ENCODE data around the gene EMC10. TPM values are rescaled to one million over a fixed set of nuclear protein-coding genes. Genes with fewer than 3 reads are reported as not detected.
A peak's percentile ranks its signal among the peaks of the same experiment; 100 is the strongest.

EMC10 gene
- total RNA-seq, 1 donor from 2014 or later, result 103 TPM

DNA sequence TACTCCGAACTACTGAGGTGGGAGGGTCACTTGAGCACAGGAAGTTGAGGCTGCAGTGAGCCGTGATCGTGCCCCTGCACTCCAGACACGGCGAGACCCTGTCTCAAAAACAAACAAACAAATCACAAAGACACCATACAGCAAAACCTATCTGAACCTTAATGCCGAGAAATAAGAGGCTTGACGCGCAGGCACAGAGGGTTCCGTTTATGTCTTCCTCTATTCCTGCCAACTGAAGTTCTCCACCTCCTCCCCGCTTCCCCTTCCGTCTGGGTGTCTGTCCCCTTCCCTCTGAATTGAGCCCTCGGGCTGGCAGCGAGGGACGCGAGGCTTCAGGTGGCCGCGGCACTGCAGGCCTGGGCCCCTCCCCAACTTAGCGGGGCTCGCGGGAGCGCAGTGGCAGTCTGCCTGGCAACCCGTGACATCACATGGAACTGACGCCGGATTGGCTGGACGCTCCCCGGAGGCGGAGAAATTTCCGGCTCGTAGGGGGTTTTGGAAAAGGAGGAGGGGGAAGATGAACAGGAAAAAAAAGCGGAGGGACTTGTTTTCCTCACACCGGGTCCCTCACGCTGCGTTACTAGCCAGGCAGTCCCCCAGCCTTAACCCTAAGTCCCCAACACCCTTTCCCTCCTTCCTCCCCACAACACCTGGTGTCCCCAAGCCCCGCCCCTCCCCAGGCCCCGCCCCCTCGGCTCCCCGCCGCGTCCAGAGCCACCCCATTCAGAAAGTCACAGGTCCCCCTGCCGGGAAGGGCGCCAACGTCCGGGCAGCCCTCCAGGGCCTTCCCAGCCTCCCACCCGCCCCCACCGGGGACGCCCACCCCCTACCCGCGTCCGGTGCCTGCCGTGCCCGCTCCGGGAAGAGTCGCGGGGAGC is 44.7 kb upstream of the EMC10 start:
- intact Hi-C loops (cut with DNase I), result no loop called here
- H3K27ac ChIP-seq, result peak overlapping the region; percentile 81
- peaks cover 4% of the 10 kb centered on the region for H3K27me3 ChIP-seq
- ATAC-seq (peak; percentile 92), DNase-seq (peak; percentile 94)
- TF ChIP-seq, protein P1, sequence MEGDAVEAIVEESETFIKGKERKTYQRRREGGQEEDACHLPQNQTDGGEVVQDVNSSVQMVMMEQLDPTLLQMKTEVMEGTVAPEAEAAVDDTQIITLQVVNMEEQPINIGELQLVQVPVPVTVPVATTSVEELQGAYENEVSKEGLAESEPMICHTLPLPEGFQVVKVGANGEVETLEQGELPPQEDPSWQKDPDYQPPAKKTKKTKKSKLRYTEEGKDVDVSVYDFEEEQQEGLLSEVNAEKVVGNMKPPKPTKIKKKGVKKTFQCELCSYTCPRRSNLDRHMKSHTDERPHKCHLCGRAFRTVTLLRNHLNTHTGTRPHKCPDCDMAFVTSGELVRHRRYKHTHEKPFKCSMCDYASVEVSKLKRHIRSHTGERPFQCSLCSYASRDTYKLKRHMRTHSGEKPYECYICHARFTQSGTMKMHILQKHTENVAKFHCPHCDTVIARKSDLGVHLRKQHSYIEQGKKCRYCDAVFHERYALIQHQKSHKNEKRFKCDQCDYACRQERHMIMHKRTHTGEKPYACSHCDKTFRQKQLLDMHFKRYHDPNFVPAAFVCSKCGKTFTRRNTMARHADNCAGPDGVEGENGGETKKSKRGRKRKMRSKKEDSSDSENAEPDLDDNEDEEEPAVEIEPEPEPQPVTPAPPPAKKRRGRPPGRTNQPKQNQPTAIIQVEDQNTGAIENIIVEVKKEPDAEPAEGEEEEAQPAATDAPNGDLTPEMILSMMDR (IDR thresholded peaks at IDR 0.05), result no peak
- no peaks in the 10 kb centered on the region for H3K36me3 ChIP-seq
- peak overlapping the region; percentile 64 for H3K4me3 ChIP-seq
- peaks cover 14% of the 10 kb centered on the region for H3K4me1 ChIP-seq
- no peaks in the 10 kb centered on the region for H3K9me3 ChIP-seq

DNA sequence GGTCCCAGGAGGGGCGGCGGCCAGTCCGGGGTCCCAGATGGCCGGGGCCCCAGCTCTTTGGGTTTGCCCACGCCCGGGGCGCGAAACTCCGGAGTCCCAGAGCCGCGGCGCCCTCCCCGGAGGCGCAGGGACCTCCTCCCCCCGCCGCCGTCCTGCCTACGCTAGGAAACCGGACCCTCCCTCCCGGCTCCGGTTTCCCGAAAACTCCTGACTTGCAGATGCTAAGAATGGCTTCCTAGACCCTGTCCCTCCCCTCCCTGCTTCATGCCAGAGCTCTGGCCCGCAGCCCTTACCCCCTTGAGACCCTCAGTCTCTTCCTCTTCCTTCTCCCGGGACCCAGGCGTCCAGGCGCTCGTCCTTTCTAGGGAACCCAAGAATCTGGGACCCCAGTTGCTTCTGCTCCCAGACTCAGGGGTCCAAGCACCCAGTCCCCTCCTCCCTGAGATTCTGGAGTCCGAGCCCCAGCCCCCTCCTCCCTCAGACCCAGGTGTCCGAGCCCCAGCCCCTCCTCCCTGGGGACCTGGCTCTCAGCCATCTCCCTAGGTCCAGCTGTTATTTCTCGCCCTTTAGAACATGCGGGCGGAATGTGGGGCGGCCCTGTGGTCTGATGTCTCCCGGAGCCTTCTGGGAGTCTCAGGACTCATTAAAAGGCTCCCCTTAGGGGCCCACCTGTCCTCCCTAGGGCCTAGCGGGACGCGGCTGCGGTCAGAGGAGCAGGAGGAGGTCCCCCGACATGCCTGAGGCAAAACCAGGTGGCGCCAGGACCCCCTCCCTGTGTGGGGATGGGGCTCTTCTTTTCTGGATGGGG is 43.9 kb upstream of the EMC10 start, which contains the start of gene MYBPC2:
MYBPC2 (plus strand) TSS at position 672 of the 808 bp plus-strand sequence; CDS start at position 734, 62 bp downstream.
- intact Hi-C loops (cut with DNase I), result no loop called here
- TF ChIP-seq, protein P1 (IDR thresholded peaks at IDR 0.05), result no peak
- DNase-seq, result no peak

DNA sequence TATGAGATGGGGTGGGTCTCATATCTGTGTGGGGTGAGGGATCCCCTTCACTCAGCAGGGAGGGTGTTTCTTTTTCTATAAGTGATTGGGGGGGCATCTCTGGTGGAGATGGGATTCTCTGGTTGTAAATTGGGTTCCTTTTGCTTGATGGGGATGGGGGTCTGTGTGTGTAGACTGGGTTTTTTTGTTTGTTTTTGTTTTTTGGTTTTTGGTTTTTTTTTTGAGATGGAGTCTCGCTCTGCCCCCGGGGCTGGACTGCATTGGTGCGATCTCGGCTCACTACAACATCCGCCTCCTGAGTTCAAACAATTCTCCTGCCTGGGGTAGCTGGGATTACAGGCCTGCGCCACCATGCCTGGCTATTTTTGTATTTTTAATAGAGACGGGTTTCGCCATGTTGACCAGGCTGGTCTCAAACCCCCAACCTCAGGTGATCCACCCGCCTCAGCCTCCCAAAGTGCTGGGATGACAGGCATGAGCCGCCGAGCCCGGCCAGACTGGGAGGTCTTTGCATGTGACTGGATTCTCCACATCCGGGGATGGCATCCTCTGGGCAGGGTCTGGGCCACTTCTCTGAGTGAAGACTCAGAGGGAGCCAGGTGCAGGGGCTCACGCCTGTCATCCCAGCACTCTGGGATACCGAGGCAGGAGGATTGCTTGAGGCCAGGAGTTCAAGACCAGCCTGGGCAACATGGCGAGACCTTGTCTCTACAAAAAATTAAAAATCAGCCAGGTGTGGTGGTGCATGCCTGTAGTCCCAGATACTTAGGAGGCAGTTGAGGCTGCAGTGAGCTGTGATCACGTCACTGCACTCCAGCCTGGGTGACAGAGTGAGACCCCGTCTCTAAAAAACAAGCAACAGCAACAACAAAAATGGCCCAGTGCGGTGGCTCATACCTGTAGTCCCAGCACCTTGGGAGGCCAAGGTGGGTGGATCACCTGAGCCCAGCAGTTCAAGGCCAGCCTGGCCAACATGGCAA is 42.8 kb upstream of the EMC10 start:
- ATAC-seq (no peak), DNase-seq (no peak)
- Histone ChIP-seq H3K9me3 (no peaks in the 10 kb centered on the region), H3K27ac (no peak overlapping the region), H3K4me1 (peaks cover 14% of the 10 kb centered on the region), H3K4me3 (no peak overlapping the region), H3K27me3 (peaks cover 4% of the 10 kb centered on the region), H3K36me3 (no peaks in the 10 kb centered on the region)
- TF ChIP-seq, protein P1 (IDR thresholded peaks at IDR 0.05), result no peak
- intact Hi-C loops (cut with DNase I), result no loop called here

More for the DNA sequence above, 43.9 kb upstream of the EMC10 start, which contains the start of gene MYBPC2:
- no peaks in the 10 kb centered on the region for H3K36me3 ChIP-seq
- peak; percentile 2 for ATAC-seq
- H3K9me3 ChIP-seq, result no peaks in the 10 kb centered on the region
- H3K27me3 ChIP-seq, result peaks cover 4% of the 10 kb centered on the region
- H3K4me1 ChIP-seq, result peaks cover 14% of the 10 kb centered on the region
- peak within 1 kb of the TSS; percentile 81 for H3K27ac ChIP-seq
- H3K4me3 ChIP-seq, result peak within 1 kb of the TSS; percentile 64

DNA sequence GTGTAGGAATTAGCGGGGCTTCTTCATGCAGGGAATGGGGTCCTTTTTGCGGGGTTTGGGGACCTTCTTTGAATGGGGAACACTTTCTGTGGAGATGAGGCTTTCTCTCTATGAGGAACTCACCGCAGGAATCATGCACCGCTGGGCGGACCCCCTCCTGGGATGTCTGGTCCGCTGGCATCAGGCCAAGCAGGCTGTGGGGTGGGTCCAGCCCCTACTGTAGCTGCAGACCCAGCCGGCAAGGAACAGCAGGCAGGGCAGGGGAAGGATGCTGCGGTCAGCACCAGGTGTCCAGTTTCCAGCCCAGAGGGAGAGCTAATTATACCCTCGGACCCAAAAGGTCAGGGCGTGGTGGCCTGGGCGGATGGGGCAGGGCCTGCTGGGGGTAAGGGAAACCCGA is 41.8 kb upstream of the EMC10 start:
- no peaks in the 10 kb centered on the region for H3K9me3 ChIP-seq
- H3K27me3 ChIP-seq, result peaks cover 4% of the 10 kb centered on the region
- intact Hi-C loops (cut with DNase I), result no loop called here
- H3K4me1 ChIP-seq, result peaks cover 14% of the 10 kb centered on the region
- no peaks in the 10 kb centered on the region for H3K36me3 ChIP-seq
- no peak overlapping the region for H3K4me3 ChIP-seq
- DNase-seq, result no peak
- ATAC-seq, result no peak
- TF ChIP-seq, protein P1 (IDR thresholded peaks at IDR 0.05), result no peak
- H3K27ac ChIP-seq, result no peak overlapping the region

DNA sequence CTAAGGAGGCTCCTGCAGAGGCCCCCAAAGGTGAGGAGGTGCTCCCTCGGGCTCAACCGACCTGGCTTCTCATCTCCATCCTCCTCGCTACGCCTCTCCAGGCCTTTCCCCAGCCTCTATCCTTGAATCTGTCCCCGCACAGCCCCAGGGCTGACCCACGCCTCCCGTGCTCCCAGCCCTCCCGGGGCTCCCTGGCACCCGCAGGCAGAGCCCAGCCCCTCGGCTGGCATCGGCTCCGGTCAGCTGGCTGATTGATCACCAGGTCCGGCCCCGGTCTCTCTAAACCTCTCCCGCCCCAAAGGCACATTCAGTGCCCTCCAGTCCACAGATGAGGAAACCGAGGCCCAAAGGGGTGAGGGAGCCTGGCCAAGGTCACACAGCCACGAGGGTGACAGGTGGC is 41.1 kb upstream of the EMC10 start:
- Histone ChIP-seq H3K4me1 (peaks cover 14% of the 10 kb centered on the region), H3K27me3 (peaks cover 4% of the 10 kb centered on the region), H3K9me3 (no peaks in the 10 kb centered on the region), H3K36me3 (no peaks in the 10 kb centered on the region), H3K27ac (no peak overlapping the region), H3K4me3 (no peak overlapping the region)
- no peak for ATAC-seq
- intact Hi-C loops (cut with DNase I), result no loop called here
- TF ChIP-seq, protein P1 (IDR thresholded peaks at IDR 0.05), result no peak
- DNase-seq, result no peak

Measured in upper lobe of right lung (tissue), 1 donor.